ENCODE data around the gene APH1B.

The APH1B gene

DNA sequence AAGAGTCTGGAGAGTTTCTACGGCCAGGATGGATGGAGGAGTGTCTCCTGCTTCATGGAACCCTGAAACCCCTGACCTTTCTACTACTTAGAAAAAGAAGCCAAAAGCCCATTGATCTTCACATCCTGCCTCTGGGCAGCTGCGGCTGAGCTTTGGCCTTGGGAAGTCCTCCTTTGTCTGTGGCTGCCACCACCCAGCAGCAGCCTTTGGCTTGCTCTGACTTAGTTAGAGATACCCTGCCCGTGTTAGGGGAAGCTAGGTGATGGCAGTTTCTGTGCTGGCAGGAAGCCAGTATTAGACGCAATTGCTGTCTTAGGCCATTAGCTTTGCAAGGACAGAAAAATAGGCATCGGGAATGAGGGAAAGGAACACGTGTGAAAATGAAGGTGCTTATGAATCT, 18.8 kb downstream of the APH1B start:
- Histone ChIP-seq H3K36me3 (ENCODE audit: control insufficient read depth in 2 of 2, insufficient read depth in 1 of 2, low read length in 2 of 2) (no peaks in the 10 kb centered on the region; a peak in 1 of 3 replicates), H3K4me1 (ENCODE audit: control insufficient read depth, insufficient read depth, low read length) (no peaks in the 10 kb centered on the region), H3K27ac (ENCODE audit: extremely low read depth, low read depth, low read length) (no peak overlapping the region), H3K4me3 (ENCODE audit: low read depth, low read length) (no peak overlapping the region), H3K9me3 (ENCODE audit: control insufficient read depth, insufficient read depth, low read depth, low read length) (no peaks in the 10 kb centered on the region)
- ChIA-PET CTCF (interaction anchor here (0.6 kb wide), 1 partner anchor 313 kb away, joined by 3 read pairs; no protein-coding TSS in a partner anchor), POLR2A (interaction anchor here (0.7 kb wide), 1 partner anchor 130 kb away, joined by 4 read pairs; no protein-coding TSS in a partner anchor)
- no peak for TF ChIP-seq ZNF843 (tag by site-specific recombination; IDR thresholded peaks at IDR 0.05)
- TF ChIP-seq ZNF585B (tag by site-specific recombination; IDR thresholded peaks at IDR 0.05), result no peak
- TF ChIP-seq, protein P1, sequence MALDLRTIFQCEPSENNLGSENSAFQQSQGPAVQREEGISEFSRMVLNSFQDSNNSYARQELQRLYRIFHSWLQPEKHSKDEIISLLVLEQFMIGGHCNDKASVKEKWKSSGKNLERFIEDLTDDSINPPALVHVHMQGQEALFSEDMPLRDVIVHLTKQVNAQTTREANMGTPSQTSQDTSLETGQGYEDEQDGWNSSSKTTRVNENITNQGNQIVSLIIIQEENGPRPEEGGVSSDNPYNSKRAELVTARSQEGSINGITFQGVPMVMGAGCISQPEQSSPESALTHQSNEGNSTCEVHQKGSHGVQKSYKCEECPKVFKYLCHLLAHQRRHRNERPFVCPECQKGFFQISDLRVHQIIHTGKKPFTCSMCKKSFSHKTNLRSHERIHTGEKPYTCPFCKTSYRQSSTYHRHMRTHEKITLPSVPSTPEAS (tag by site-specific recombination; IDR thresholded peaks at IDR 0.05), result no peak

DNA sequence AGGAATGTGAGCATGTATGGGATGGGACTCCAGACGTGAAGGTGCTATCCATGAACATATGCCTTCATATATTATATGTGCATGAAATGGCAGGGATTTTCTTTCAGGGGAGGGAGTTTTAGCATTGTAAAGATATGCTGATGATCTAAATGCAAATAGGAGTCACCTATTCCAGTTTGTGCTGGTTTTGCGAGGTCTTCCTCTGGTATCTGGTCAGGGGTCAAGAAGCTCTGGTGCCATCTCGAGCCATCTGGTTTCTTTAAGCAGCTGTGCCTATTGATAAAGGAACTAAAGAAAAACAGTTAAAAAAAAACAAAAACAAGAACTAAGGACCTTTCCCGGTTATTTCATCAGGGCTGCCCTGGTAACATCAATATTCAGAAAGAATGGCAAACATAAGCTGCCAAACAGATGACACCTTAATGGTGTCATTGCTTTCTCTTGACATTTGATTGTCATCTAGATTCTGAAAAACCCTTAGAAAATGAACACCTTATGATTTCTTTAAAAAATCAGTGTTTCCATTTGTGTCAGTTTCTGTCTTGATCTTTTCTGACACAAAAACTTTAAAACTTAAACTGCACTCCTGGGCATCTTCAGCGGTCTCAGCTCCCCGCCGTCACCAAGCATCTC, 22.7 kb downstream of the APH1B start:
- CTCF ChIA-PET, result interaction anchor here (0.6 kb wide), 1 partner anchor 126 kb away, joined by 3 read pairs; no protein-coding TSS in a partner anchor
- POLR2A ChIA-PET, result no interaction called here
- no peak for TF ChIP-seq ZNF2 (tag by site-specific recombination; IDR thresholded peaks at IDR 0.05)
- TF ChIP-seq SP3 (tag by site-specific recombination; IDR thresholded peaks at IDR 0.05), result no peak
- no peak for TF ChIP-seq ZNF221 (tag by site-specific recombination; IDR thresholded peaks at IDR 0.05; ENCODE audit: borderline replicate concordance)
- TF ChIP-seq, protein P2, sequence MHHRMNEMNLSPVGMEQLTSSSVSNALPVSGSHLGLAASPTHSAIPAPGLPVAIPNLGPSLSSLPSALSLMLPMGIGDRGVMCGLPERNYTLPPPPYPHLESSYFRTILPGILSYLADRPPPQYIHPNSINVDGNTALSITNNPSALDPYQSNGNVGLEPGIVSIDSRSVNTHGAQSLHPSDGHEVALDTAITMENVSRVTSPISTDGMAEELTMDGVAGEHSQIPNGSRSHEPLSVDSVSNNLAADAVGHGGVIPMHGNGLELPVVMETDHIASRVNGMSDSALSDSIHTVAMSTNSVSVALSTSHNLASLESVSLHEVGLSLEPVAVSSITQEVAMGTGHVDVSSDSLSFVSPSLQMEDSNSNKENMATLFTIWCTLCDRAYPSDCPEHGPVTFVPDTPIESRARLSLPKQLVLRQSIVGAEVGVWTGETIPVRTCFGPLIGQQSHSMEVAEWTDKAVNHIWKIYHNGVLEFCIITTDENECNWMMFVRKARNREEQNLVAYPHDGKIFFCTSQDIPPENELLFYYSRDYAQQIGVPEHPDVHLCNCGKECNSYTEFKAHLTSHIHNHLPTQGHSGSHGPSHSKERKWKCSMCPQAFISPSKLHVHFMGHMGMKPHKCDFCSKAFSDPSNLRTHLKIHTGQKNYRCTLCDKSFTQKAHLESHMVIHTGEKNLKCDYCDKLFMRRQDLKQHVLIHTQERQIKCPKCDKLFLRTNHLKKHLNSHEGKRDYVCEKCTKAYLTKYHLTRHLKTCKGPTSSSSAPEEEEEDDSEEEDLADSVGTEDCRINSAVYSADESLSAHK (tag by site-specific recombination; IDR thresholded peaks at IDR 0.05), result no peak
- TF ChIP-seq, protein P3, sequence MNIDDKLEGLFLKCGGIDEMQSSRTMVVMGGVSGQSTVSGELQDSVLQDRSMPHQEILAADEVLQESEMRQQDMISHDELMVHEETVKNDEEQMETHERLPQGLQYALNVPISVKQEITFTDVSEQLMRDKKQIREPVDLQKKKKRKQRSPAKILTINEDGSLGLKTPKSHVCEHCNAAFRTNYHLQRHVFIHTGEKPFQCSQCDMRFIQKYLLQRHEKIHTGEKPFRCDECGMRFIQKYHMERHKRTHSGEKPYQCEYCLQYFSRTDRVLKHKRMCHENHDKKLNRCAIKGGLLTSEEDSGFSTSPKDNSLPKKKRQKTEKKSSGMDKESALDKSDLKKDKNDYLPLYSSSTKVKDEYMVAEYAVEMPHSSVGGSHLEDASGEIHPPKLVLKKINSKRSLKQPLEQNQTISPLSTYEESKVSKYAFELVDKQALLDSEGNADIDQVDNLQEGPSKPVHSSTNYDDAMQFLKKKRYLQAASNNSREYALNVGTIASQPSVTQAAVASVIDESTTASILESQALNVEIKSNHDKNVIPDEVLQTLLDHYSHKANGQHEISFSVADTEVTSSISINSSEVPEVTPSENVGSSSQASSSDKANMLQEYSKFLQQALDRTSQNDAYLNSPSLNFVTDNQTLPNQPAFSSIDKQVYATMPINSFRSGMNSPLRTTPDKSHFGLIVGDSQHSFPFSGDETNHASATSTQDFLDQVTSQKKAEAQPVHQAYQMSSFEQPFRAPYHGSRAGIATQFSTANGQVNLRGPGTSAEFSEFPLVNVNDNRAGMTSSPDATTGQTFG (tag by site-specific recombination; IDR thresholded peaks at IDR 0.05; ENCODE audit: borderline replicate concordance), result no peak
- no peak for TF ChIP-seq ZNF266 (tag by site-specific recombination; IDR thresholded peaks at IDR 0.05; ENCODE audit: low read depth)
- no peak for TF ChIP-seq ZNF658 (tag by site-specific recombination; IDR thresholded peaks at IDR 0.05)
- Histone ChIP-seq H3K36me3 (ENCODE audit: control insufficient read depth in 2 of 2, insufficient read depth in 1 of 2, low read length in 2 of 2) (peaks cover 0 to 4% of the 10 kb centered on the region in 2 experiments; a peak in 1 of 3 replicates), H3K27ac (ENCODE audit: extremely low read depth, low read depth, low read length) (no peak overlapping the region), H3K4me3 (ENCODE audit: low read depth, low read length) (no peak overlapping the region), H3K9me3 (ENCODE audit: control insufficient read depth, insufficient read depth, low read depth, low read length) (no peaks in the 10 kb centered on the region), H3K4me1 (ENCODE audit: control insufficient read depth, insufficient read depth, low read length) (no peaks in the 10 kb centered on the region)

DNA sequence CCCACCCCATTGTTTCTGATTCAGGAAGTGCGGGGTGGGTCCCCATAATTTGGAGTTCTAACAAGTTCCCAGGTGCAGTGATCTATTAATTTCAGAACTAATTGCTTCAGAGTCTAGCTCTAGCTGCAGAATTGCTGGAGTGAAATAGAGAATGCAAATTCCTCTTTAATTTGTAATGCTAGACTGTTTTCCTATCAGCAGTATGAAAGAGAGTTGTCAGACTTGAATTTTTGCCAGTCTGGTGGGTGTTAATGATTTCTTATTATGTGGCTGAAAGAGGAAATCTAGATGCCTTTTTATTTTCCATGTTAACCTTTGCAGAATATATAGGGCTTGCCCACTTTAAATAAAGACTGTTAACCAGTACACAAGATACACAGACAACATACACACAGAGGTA, 23.7 kb downstream of the APH1B start:
- TF ChIP-seq, protein P4, sequence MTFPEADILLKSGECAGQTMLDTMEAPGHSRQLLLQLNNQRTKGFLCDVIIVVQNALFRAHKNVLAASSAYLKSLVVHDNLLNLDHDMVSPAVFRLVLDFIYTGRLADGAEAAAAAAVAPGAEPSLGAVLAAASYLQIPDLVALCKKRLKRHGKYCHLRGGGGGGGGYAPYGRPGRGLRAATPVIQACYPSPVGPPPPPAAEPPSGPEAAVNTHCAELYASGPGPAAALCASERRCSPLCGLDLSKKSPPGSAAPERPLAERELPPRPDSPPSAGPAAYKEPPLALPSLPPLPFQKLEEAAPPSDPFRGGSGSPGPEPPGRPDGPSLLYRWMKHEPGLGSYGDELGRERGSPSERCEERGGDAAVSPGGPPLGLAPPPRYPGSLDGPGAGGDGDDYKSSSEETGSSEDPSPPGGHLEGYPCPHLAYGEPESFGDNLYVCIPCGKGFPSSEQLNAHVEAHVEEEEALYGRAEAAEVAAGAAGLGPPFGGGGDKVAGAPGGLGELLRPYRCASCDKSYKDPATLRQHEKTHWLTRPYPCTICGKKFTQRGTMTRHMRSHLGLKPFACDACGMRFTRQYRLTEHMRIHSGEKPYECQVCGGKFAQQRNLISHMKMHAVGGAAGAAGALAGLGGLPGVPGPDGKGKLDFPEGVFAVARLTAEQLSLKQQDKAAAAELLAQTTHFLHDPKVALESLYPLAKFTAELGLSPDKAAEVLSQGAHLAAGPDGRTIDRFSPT (tag by site-specific recombination; IDR thresholded peaks at IDR 0.05), result no peak
- TF ChIP-seq WT1 (tag by site-specific recombination; IDR thresholded peaks at IDR 0.05) (no peak), ZNF214 (tag by site-specific recombination; IDR thresholded peaks at IDR 0.05; ENCODE audit: borderline replicate concordance) (no peak), BCL11B (tag by site-specific recombination; IDR thresholded peaks at IDR 0.05; ENCODE audit: low read depth) (no peak), KLF10 (tag by site-specific recombination; IDR thresholded peaks at IDR 0.05) (no peak), ZNF707 (tag by site-specific recombination; IDR thresholded peaks at IDR 0.05) (no peak)
- TF ChIP-seq, protein P5, sequence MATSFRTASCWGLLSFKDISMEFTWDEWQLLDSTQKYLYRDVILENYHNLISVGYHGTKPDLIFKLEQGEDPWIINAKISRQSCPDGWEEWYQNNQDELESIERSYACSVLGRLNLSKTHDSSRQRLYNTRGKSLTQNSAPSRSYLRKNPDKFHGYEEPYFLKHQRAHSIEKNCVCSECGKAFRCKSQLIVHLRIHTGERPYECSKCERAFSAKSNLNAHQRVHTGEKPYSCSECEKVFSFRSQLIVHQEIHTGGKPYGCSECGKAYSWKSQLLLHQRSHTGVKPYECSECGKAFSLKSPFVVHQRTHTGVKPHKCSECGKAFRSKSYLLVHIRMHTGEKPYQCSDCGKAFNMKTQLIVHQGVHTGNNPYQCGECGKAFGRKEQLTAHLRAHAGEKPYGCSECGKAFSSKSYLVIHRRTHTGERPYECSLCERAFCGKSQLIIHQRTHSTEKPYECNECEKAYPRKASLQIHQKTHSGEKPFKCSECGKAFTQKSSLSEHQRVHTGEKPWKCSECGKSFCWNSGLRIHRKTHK (tag by site-specific recombination; IDR thresholded peaks at IDR 0.05), result no peak
- Histone ChIP-seq H3K36me3 (ENCODE audit: control insufficient read depth in 2 of 2, insufficient read depth in 1 of 2, low read length in 2 of 2) (peaks cover 0 to 13% of the 10 kb centered on the region in 2 experiments; a peak in 1 of 3 replicates), H3K4me1 (ENCODE audit: control insufficient read depth, insufficient read depth, low read length) (no peaks in the 10 kb centered on the region), H3K4me3 (ENCODE audit: low read depth, low read length) (no peak overlapping the region), H3K27ac (ENCODE audit: extremely low read depth, low read depth, low read length) (no peak overlapping the region), H3K9me3 (ENCODE audit: control insufficient read depth, insufficient read depth, low read depth, low read length) (no peaks in the 10 kb centered on the region)
- ChIA-PET POLR2A (no interaction called here), CTCF (no interaction called here)
